Neural crest cell (in vitro differentiated cells): ENCODE data around the gene SLC6A5. TPM values are rescaled to one million over a fixed set of nuclear protein-coding genes. Genes with fewer than 3 reads are reported as not detected.
"Not testable (repeated sequence)": the region's sequence is repeated elsewhere in the genome, so short reads cannot be mapped to it uniquely, and the experiment has no call there.

Experiments used
- DNase-seq: peaks from one replicate; pipeline ENCODE4 v3.0.0; 2021; ENCODE audit warnings: low read depth, mixed read lengths, low spot score
- H3K27ac Mint-ChIP-seq: one replicate; pipeline ENCODE4 v1.8.0; 2021; ENCODE audit warnings: mild to moderate bottlenecking, mixed read lengths; ENCODE audit not compliant: unreplicated experiment
- H3K27me3 Mint-ChIP-seq: 2 replicates; pipeline ENCODE4 v1.8.0; 2021; ENCODE audit warnings: low read depth, mild to moderate bottlenecking, mixed read lengths
- H3K36me3 Mint-ChIP-seq: 2 replicates; pipeline ENCODE4 v1.8.0; 2021; ENCODE audit warnings: low read depth, mild to moderate bottlenecking, mixed read lengths
- H3K4me1 Mint-ChIP-seq: 2 replicates; pipeline ENCODE4 v1.8.0; 2021; ENCODE audit warnings: mixed read lengths
- H3K4me3 Mint-ChIP-seq: one replicate; pipeline ENCODE4 v1.8.0; 2021; ENCODE audit warnings: mild to moderate bottlenecking, mixed read lengths
- H3K9me3 Mint-ChIP-seq: 2 replicates; pipeline ENCODE4 v1.8.0; 2021; ENCODE audit warnings: mixed read lengths
- long read RNA-seq: library from polyadenylated mRNA; unstranded; transcript quantifications from one replicate; pipeline ENCODE4 v2.0.0, GENCODE V29; 2020
- total RNA-seq: library from RNA; stranded (reverse); gene quantifications from 2 replicates; pipeline ENCODE4 v1.2.1, GENCODE V29; 2021
- TF ChIP-seq, protein P1 (sequence below): fragments of 200-600 bp; sonication (generic); conservative IDR thresholded peaks from 2 replicates; pipeline ENCODE4 v1.5.0; 2021; ENCODE audit warnings: antibody characterized with exemption, mild to moderate bottlenecking

SLC6A5 gene
- 0.05 TPM in 1 of 2 replicates, not detected in the other for total RNA-seq
- long read RNA-seq, result 0 reads

DNA sequence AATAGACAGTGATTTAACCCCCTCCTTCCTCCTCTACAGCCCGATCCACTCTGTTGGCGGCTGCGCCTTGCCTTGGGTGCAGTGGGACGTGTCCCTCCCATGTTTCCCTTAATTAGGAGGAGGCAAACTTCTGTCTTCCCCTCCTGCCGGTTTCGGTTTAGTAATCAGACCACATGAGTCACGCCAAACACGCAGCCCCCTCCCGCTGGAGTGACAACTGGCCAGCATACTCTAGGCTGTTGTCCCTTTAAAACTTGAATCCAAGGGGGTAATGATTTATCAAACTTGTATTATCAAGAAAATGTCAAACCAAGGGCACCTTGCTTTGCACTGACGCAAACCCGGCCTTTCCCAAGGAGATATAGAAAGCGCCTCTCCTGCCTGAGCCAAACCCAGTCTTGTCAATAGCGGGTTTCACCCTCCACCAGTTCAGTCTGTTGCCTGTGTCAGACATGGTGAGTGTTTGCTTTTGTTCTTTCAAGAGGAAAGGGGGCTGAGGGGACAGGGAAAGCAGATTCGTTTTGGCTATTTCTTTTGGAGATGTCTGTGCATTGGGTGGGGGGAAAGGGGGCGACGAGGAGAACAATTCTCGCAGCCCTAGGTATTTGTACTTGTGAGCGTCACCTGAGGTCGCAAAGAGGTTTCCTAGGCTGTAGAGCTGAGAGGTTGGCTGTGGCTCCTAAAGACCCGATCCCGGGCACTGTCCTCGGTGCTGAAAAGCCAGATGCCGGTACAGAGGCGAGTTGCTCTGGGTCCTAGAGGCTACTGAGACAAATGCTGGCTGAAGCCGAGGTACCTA, at the start of gene SLC6A5:
SLC6A5 (plus strand) TSS at position 388 of the 799 bp plus-strand sequence; CDS start at position 453, 65 bp downstream.
- Mint-ChIP-seq H3K4me1 (peaks cover 4% of the 10 kb centered on the region), H3K9me3 (peaks cover 2% of the 10 kb centered on the region), H3K36me3 (no peaks in the 10 kb centered on the region), H3K27ac (no peak within 1 kb of the TSS), H3K27me3 (peaks cover 98% of the 10 kb centered on the region), H3K4me3 (no peak within 1 kb of the TSS)
- TF ChIP-seq, protein P1, sequence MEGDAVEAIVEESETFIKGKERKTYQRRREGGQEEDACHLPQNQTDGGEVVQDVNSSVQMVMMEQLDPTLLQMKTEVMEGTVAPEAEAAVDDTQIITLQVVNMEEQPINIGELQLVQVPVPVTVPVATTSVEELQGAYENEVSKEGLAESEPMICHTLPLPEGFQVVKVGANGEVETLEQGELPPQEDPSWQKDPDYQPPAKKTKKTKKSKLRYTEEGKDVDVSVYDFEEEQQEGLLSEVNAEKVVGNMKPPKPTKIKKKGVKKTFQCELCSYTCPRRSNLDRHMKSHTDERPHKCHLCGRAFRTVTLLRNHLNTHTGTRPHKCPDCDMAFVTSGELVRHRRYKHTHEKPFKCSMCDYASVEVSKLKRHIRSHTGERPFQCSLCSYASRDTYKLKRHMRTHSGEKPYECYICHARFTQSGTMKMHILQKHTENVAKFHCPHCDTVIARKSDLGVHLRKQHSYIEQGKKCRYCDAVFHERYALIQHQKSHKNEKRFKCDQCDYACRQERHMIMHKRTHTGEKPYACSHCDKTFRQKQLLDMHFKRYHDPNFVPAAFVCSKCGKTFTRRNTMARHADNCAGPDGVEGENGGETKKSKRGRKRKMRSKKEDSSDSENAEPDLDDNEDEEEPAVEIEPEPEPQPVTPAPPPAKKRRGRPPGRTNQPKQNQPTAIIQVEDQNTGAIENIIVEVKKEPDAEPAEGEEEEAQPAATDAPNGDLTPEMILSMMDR, result no peak
- peak; percentile 75 for DNase-seq

DNA sequence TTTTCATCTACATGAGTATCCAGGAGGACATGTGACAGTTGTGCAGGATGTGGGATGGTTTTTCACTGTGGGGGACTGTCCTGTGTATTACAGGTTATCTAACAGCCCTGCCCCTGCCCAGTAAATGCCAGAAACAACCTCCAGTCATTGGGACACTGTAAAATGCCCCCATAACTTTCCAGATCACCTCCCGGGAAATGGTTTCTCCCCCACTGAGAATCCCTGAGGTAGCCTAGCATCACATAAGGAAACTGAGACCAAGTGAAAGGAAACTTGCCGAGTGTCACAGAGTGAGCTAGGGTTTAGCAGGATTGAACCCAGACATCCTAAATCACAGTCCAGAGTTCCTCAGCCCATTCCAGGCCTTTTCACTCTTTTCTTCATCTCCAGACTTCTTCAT, 48.3 kb upstream of the SLC6A5 start:
- Mint-ChIP-seq H3K27me3 (peaks cover 12% of the 10 kb centered on the region), H3K4me3 (no peak overlapping the region), H3K4me1 (no peaks in the 10 kb centered on the region), H3K27ac (no peak overlapping the region), H3K36me3 (peaks cover under 1% of the 10 kb centered on the region), H3K9me3 (peaks cover 4% of the 10 kb centered on the region)
- TF ChIP-seq, protein P1, result no peak
- no peak for DNase-seq

DNA sequence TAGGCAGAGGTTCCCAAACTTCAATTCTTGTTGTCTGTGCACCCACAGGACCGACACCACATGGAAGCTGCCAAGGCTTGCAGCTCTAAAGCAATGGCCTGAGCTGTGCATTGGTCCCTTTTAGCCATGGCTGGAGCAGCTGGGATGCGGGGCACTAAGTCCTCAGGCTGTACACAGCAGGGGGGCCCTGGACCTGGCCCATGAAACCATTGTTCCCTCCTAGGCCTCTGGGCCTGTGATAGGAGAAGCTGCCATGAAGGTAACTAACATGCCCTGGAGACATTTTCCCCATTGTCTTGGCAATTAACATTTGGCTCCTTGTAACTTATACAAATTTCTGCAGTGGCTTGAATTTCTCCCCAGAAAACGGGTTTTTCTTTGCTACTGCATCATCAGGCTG, 43.6 kb upstream of the SLC6A5 start:
- Mint-ChIP-seq H3K4me3 (no peak overlapping the region), H3K9me3 (peaks cover 9% of the 10 kb centered on the region), H3K36me3 (peaks cover 2% of the 10 kb centered on the region), H3K27ac (no peak overlapping the region), H3K27me3 (peaks cover 12% of the 10 kb centered on the region), H3K4me1 (no peaks in the 10 kb centered on the region)
- no peak for DNase-seq
- TF ChIP-seq, protein P1, result no peak

DNA sequence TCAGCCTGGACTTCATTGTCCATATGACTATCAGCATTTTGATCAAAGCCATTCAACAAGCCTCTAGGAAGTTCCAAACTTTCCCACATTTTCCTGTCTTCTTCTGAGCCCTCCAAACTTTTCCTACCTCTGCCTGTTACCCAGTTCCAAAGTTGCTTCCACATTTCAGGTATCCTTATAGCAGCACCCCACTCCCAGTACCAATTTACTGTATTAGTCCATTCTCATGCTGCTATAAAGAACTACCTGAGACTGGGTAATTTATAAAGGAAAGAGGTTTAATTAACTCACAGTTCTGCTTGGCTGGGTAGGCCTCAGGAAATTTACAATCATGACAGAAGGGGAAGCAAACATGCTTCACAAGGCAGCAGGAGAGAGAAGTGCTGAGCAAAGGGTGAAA, 43.0 kb upstream of the SLC6A5 start:
- not testable (repeated sequence) for H3K36me3 Mint-ChIP-seq, H3K9me3 Mint-ChIP-seq

DNA sequence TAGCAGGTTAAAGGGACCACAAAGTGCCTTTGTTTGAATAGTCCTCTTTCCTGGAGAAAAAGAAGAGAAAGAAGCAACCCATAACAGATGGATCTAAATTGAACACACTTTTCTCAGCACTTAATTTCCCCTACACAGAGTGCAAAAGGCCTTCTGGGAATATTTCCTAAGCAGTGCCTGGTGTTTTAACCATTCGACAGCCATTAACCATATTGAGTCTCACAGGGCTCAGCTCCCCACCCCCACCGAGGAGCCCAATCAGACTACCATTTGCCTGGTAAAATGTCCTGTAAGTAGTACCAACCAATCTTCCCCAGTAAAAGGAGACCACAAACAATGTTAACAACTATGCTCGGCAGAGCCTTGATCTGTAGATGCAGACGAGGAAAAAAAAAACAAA, 40.7 kb upstream of the SLC6A5 start:
- H3K27ac Mint-ChIP-seq, result no peak overlapping the region
- H3K4me3 Mint-ChIP-seq, result no peak overlapping the region
- H3K4me1 Mint-ChIP-seq, result no peaks in the 10 kb centered on the region
- DNase-seq, result no peak
- peaks cover 9% of the 10 kb centered on the region for H3K9me3 Mint-ChIP-seq
- peaks cover 15% of the 10 kb centered on the region for H3K27me3 Mint-ChIP-seq
- H3K36me3 Mint-ChIP-seq, result peaks cover 2% of the 10 kb centered on the region
- TF ChIP-seq, protein P1, result no peak

More for the DNA sequence above, 43.0 kb upstream of the SLC6A5 start:
- H3K4me1 Mint-ChIP-seq, H3K4me3 Mint-ChIP-seq, DNase-seq, H3K27ac Mint-ChIP-seq: not testable (repeated sequence)
- H3K27me3 Mint-ChIP-seq, result peaks cover 13% of the 10 kb centered on the region
